ENCODE measurements around the gene MDFIC. TPM values are rescaled to one million over a fixed set of nuclear protein-coding genes. Genes with fewer than 3 reads are reported as not detected.

MDFIC gene
- total RNA-seq, 2 donors from 2014 or later, result 8.5 to 9.1 TPM

DNA sequence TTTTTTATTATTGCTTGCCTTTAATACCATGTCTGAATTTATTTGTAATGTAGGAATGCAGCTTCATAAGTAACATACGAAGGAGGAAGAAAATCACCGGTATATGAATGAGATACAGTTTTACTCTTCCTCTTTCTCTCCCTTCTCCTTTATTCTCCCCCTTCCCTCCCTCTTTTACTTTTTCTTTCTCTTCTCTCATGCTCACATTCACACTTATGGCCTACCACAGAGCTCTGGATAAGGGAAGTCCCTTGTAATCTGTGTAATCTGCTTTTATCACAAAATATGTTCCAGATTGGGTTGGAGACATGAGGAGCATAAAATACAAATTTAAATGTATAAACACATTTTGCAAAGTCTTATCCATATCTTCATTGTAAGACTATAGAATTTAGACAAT is 59.4 kb downstream of the MDFIC start:
- no peak overlapping the region for H3K9ac ChIP-seq (ENCODE audit: low read depth in 2 of 2, low read length in 2 of 2)
- TF ChIP-seq, protein P1, sequence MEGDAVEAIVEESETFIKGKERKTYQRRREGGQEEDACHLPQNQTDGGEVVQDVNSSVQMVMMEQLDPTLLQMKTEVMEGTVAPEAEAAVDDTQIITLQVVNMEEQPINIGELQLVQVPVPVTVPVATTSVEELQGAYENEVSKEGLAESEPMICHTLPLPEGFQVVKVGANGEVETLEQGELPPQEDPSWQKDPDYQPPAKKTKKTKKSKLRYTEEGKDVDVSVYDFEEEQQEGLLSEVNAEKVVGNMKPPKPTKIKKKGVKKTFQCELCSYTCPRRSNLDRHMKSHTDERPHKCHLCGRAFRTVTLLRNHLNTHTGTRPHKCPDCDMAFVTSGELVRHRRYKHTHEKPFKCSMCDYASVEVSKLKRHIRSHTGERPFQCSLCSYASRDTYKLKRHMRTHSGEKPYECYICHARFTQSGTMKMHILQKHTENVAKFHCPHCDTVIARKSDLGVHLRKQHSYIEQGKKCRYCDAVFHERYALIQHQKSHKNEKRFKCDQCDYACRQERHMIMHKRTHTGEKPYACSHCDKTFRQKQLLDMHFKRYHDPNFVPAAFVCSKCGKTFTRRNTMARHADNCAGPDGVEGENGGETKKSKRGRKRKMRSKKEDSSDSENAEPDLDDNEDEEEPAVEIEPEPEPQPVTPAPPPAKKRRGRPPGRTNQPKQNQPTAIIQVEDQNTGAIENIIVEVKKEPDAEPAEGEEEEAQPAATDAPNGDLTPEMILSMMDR (IDR thresholded peaks at IDR 0.05), result no peak
- intact Hi-C loops (cut with DNase I), result no loop called here
- no peak overlapping the region for H3K27ac ChIP-seq
- no peaks in the 10 kb centered on the region for H3K4me1 ChIP-seq
- no peaks in the 10 kb centered on the region for H3K36me3 ChIP-seq
- no peaks in the 10 kb centered on the region for H3K9me3 ChIP-seq
- H3K27me3 ChIP-seq, result no peaks in the 10 kb centered on the region
- DNase-seq, result no peak
- no peak overlapping the region for H3K4me3 ChIP-seq

DNA sequence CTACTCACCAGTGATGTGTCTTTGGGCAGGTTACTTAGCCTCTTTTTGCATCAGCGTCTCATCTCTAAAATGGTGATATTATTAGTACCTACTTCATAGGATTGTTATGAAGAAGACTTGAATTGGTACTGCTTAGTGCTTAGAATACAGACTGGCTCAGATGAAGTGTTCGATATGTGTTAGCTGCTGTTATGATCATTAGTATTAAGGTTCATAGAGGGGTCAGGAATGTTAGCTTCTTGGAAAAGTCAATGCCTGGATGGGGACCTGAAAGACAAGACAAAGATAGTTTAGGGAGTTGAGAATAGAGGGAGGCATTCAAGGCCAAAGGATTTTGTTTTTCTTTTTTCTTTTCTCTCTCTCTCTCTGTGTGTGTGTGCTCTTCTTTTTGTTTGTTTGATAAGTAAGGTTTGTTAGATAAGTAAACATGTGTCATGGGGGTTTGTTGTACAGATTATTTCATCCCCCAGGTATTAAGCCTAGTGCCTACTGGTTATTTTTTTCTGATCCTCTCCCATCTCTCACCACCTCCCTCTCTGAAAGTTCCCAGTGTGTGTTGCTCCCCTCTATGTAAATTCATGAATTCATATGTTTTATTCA is 63.3 kb downstream of the MDFIC start:
- no peaks in the 10 kb centered on the region for H3K4me1 ChIP-seq
- H3K27me3 ChIP-seq, result no peaks in the 10 kb centered on the region
- intact Hi-C loops (cut with DNase I), result no loop called here
- no peak overlapping the region for H3K9ac ChIP-seq (ENCODE audit: low read depth in 2 of 2, low read length in 2 of 2)
- no peaks in the 10 kb centered on the region for H3K36me3 ChIP-seq
- no peak overlapping the region for H3K27ac ChIP-seq
- no peak overlapping the region for H3K4me3 ChIP-seq
- TF ChIP-seq, protein P1 (IDR thresholded peaks at IDR 0.05), result no peak
- H3K9me3 ChIP-seq, result no peaks in the 10 kb centered on the region
- no peak for DNase-seq

DNA sequence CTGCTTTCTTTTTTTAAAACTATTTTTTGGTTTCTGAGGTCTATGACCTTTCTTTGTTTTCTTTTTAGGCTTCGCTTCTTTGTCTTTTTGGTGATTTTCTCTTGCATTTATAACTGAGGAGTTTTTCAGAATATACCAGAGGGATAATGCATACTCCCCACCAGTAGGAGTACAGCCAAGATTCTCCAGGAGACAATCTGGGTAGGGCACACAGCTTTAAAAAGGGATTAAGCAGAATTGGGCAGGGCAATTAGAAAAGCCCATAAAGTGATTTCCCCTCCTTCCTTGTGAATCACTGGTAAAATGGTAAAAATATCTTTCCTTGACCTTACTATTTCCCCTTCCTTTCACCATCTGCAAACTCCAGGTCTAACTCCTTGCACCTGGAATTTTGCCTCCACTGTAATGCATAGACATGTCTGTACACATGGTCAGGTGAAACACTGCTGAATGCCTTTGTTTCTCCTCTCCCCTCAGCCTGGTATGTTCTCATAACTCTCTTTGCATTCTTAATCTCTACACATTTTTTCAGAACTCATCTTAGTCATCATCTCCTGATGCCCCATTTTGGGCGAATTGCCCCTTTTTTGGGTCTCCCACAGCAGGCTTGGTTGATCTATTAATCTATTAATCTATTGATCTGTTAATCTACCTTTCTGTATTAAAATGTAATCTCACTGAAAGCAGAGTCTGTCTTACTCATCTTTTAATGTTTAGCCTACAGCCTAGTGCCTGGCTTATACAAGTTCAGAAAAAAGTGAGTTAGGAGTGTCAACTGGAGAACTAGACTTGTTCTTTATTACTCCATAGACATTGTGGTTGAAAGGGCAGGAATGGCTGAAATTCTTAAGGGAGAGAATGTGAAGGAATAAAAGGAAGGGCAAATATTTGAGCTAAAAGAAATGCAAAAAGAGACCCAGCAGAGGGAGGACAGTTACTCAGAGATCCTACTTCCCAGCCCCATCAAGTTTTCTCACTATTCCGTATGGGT is 64.6 kb downstream of the MDFIC start:
- H3K4me1 ChIP-seq, result no peaks in the 10 kb centered on the region
- intact Hi-C loops (cut with DNase I), result no loop called here

DNA sequence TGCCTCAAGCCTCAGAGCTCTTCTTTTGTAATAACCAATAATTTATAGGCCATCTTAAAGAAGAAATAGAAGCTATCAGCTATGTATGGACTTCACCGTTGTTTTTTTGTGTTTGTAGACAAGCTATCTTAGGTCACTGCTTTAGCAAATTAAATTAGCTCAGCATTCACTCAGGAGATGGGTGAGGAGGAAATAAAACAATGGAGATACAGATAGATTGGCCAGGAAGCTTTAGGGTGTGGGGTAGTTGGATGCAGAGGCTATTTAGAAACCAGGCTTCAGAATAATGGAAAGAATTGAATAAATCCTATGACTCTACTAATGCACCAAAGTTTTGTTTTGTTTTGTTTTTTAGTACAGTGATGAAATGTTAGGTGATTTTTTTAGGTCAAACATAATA is 66.1 kb downstream of the MDFIC start:
- Histone ChIP-seq H3K9ac (ENCODE audit: low read depth in 2 of 2, low read length in 2 of 2) (no peak overlapping the region), H3K4me3 (no peak overlapping the region), H3K36me3 (no peaks in the 10 kb centered on the region), H3K4me1 (no peaks in the 10 kb centered on the region), H3K27ac (no peak overlapping the region), H3K27me3 (no peaks in the 10 kb centered on the region), H3K9me3 (no peaks in the 10 kb centered on the region)
- no peak for DNase-seq
- intact Hi-C loops (cut with DNase I), result no loop called here
- TF ChIP-seq, protein P1 (IDR thresholded peaks at IDR 0.05), result no peak

More for the DNA sequence above, 64.6 kb downstream of the MDFIC start:
- DNase-seq, result no peak
- Histone ChIP-seq H3K27ac (no peak overlapping the region), H3K9ac (ENCODE audit: low read depth in 2 of 2, low read length in 2 of 2) (no peak overlapping the region), H3K36me3 (no peaks in the 10 kb centered on the region), H3K9me3 (no peaks in the 10 kb centered on the region), H3K4me3 (no peak overlapping the region), H3K27me3 (no peaks in the 10 kb centered on the region)
- TF ChIP-seq, protein P1 (IDR thresholded peaks at IDR 0.05), result no peak

DNA sequence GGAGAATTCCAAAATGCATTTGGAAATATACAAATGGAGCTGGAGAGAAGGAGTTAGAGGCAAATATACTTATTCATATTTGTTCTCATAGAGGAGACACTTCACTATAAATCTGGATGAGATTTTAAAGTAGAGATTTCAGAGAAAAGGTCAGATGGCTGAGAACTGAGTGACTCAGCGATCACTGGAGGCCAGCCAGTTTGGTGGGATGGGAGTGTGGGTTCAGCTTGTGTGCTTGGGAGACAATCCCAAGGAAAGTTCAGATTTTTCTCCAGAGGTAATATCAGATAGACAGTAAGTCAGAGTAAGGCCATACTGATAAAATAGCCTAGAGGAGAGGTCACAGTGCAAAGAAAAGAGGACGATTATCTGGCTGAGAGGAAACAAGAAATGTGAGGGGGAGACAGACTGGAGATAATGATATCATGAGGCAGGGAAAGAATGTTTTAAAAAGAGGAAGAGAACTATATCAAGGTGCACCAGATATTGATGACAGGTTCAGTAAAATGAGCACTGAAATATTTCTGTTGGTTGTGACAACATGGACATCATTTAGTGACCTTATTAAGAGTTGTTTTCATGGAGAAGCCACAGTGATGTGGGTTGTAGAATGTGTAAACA is 67.0 kb downstream of the MDFIC start:
- Histone ChIP-seq H3K27ac (peak overlapping the region; percentile 6), H3K27me3 (no peaks in the 10 kb centered on the region), H3K4me1 (no peaks in the 10 kb centered on the region), H3K4me3 (no peak overlapping the region), H3K9me3 (no peaks in the 10 kb centered on the region), H3K36me3 (no peaks in the 10 kb centered on the region), H3K9ac (ENCODE audit: low read depth in 2 of 2, low read length in 2 of 2) (no peak overlapping the region)
- TF ChIP-seq, protein P1 (IDR thresholded peaks at IDR 0.05), result no peak
- no peak for DNase-seq
- intact Hi-C loops (cut with DNase I), result no loop called here

All from colonic mucosa (tissue), 4 donors.